Measurements from ENCODE around the gene KCNJ3. TPM values are rescaled to one million over a fixed set of nuclear protein-coding genes. Genes with fewer than 3 reads are reported as not detected.
"Not testable (repeated sequence)": the region's sequence is repeated elsewhere in the genome, so short reads cannot be mapped to it uniquely, and the experiment has no call there.

The KCNJ3 gene
- polyA plus RNA-seq, 3 donors, result 0.15 to 0.41 TPM; not detected in 1

DNA sequence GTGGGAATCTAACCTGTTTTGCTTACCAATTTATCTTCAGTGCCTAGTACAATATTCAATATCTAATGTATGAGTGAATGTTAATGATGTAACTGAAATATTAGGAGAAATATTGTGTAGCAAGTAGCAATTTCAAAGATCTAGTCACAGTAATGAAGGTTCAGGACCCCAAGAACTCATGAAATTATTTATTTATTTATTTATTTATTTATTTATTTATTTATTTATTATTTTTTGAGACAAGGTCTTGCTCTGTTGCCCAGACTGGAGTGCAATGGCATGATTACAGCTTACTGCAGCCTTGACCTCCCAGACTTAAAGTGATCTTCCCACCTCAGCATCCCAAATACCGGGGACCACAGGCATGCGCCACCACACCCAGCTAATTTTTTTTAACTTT lies 126.9 kb downstream of the KCNJ3 start:
- H3K27ac ChIP-seq (ENCODE audit: low read depth, low read length), result no peak overlapping the region
- 69 to 96% (median 91%) methylated on average over 2 of the region's 2 CpGs for WGBS, 3 donors

DNA sequence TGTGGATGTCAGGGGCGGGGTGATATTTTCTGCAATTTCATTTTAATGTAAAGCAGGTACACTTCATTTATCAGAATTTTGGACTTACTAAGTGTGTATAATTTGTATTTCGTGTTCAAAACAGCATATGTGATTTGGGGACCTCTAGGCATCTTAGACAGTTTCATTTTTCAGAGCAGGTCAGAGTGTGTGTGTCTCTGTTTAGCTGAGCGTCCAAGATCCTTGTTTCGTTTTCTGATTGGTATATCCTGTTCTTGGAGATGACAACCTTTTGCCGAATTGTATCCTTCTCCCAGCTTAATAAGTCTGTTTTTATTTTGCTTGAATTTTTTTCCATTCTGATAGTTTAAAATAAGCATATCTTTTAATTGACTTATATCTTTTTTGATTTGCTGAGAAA lies 128.3 kb downstream of the KCNJ3 start:
- no peak overlapping the region for H3K27ac ChIP-seq (ENCODE audit: low read depth, low read length)
- WGBS, 3 donors, result 59 to 82% (median 66%) methylated on average over 5 of the region's 5 CpGs

DNA sequence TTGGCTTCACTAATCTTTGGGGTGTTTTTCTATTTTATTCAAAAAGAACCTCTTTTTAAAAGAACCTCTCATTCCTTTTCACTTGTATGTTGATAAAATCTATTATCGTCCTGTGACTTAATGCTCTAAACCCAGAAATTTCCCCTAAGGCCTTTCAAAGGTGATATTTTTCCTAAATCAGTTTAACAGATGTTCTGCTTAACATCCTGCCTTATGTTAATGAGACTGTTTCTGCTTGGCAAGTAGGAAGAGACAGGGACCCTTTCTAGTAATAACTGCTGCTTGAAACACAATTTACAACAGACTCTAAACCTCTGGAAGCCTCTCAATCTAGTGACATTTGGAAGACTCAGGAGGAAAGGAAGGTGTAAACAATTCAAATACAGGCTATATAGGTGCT lies 128.8 kb downstream of the KCNJ3 start:
- 48 to 80% (median 56%) methylated on average over 1 of the region's 1 CpG for WGBS, 3 donors

DNA sequence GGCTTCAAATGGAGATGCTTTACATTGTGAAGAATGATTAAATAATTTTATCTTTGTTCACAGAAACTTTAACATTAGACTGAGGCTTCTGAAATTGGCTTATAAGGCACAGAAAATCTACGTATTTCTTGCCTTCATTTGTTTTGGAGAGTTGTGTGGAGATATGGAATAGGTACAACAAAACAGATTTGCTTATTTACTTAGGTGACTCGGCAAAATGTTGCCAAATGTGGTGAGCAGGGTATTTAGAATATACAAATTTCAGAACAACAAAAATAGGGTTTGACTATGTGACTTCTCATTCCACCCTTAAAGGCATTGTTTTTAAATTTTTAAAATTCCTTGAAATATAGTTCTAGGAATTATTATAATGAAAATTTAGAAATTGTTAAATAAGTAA lies 134.2 kb downstream of the KCNJ3 start:
- 50 to 90% (median 85%) methylated on average over 2 of the region's 2 CpGs for WGBS, 3 donors

More for the DNA sequence above, 128.8 kb downstream of the KCNJ3 start:
- no peak overlapping the region for H3K27ac ChIP-seq (ENCODE audit: low read depth, low read length)

DNA sequence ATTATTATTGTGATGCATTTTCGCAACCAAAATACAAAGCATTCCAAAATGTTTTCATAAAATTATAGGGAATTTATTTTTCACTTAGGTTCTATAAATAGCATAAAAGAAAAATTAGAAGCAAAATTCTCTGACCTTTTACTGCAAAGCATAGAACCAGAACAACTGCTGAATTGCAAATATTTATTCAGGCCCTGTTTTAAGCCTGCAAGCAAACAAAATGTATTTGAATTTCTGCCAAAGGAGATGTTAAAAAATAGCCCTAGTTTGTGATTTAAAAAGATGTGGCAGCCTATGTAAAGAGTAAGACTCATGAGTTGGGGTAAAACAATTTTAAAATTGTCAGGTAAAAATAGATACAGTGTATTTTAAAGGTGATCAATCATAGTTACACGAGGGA lies 138.1 kb downstream of the KCNJ3 start:
- no peak overlapping the region for H3K27ac ChIP-seq (ENCODE audit: low read depth, low read length)
- WGBS, 3 donors, result 35 to 82% (median 82%) methylated on average over 2 of the region's 2 CpGs

More for the DNA sequence above, 134.2 kb downstream of the KCNJ3 start:
- H3K27ac ChIP-seq (ENCODE audit: low read depth, low read length), result no peak overlapping the region

DNA sequence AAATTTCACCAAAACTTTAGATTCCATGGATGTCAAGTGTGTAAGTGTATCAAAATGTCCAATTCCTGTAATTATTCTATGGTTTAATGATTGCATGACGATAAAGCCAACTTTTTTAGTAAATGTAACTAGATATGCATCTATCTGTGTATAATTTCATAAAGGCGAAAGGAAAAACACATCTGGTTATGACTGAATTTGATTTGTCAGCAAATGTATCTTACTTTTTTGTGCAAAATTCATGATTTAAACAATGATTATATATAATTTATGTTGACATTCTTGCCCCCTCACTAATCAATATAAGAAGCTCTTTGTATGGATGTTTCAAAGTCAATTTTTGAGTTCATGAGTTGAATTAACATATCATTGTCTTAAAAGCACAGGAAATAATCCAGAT lies 138.5 kb downstream of the KCNJ3 start:
- H3K27ac ChIP-seq (ENCODE audit: low read depth, low read length), result no peak overlapping the region
- WGBS, 3 donors, result 43 to 87% (median 86%) methylated on average over 2 of the region's 2 CpGs

DNA sequence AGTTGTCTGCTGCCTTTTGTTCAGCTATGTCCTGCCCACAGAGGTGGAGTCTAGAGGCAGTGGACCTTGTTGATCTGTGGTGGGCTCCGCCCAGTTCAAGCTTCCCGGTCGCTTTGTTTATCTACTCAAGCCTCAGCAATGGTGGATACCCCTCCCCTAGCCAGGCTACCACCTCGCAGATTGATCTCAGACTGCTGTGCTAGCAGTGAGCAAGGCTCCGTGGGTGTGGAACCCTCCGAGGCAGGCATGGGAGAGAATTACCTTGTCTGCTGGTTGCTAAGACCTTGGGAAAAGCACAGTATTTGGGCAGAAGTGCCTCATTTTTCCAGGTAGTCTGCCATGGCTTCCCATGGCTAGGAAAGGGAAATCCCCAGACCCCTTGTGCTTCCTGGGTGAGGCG lies 146.0 kb downstream of the KCNJ3 start:
- WGBS, 3 donors, result 85 to 94% (median 86%) methylated on average over 7 of the region's 7 CpGs
- H3K27ac ChIP-seq (ENCODE audit: low read depth, low read length), result no peak overlapping the region

DNA sequence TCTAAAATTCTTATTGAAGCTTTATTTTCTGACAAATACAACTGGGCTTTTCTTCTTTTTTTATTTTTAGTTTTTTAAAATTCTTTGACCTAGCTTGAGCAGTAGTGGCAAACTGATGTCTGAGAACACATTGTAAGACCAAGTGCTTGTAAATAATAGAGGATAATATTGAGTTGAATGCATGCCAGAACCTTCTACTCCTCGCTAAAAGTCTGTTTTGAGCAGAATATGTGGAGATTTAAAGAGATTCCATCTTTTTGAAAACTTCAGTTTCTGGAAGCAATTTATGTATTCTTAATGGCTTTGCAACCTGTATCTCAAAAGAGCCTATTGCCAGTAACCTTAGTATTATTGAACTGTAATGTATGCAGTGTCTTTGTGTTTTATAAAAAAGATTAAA lies 148.3 kb downstream of the KCNJ3 start:
- WGBS, 3 donors, result 43 to 51% (median 46%) methylated on average over 1 of the region's 1 CpG
- H3K27ac ChIP-seq (ENCODE audit: low read depth, low read length), result no peak overlapping the region

DNA sequence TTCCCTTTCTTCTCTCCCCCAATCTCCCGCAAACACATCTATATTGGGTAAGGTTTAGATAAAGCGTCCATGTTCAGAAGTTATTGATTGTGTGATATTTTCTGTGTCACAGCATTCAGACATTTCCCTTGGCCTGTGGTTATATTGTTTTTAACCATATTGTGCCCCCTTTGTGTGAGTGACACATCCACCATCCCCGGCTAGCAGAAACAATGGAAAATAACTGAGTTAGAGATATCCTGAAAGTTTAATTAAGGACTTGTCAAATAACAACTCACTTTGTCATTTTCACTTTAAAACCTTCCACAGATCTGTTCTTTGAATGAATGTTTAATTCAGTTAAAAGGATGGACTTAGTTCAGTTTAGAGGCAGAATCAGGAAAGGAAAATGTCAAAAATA lies 151.0 kb downstream of the KCNJ3 start:
- H3K27ac ChIP-seq (ENCODE audit: low read depth, low read length), result no peak overlapping the region
- 57 to 92% (median 83%) methylated on average over 3 of the region's 3 CpGs for WGBS, 3 donors

DNA sequence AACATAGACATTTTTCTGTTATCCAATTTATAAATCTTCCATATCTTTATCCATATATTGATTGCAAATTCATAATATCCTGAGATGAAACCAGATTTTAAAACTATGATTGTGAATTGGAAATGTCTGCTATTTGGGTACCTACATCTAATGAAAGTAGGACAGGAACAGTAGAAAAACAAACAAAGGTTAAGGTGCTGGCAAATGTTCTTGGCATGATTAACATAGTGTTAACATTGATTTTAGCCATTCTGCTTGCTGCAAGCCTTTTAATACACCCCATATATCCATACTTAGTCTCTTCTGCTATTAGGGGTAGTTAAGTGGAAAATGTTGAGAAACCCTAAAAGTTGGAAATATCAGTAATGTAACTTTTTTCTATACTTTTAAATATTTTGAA lies 152.0 kb downstream of the KCNJ3 start:
- H3K27ac ChIP-seq (ENCODE audit: low read depth, low read length), result no peak overlapping the region

DNA sequence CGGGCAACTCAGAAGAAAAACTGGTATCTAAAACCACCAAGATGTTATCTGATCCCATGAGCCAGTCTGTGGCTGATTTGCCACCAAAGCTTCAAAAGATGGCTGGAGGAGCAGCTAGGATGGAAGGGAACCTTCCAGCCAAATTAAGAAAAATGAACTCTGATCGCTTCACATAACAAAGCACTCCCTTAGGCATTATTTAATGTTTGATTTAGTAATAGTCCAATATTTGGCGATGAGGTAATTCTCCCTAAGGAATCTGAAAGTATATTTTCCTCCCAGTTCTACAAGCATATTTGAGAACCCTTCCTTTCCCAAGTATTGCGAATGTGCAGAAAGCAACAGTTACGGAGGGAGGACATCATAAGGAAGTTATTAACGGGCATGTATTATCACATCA lies 156.6 kb downstream of the KCNJ3 start:
- no peak overlapping the region for H3K27ac ChIP-seq (ENCODE audit: low read depth, low read length)
- WGBS, 3 donors, result 73 to 92% (median 77%) methylated on average over 6 of the region's 6 CpGs

DNA sequence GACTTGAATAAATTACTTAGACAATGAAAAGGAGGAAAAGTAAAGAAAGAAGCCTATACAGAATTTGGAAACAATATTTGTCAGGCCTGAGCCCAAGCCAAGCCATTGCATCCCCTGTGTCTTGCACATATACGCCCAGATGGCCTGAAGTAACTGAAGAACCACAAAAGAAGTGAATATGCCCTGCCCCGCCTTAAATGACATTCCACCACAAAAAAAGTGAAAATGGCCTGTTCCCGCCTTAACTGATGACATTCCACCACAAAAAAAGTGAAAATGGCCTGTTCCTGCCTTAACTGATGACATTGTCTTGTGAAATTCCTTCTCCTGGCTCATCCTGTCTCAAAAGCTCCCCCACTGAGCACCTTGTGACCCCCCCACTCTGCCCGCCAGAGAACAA lies 168.7 kb downstream of the KCNJ3 start:
- H3K27ac ChIP-seq (ENCODE audit: low read depth, low read length), result not testable (repeated sequence)
- WGBS, 3 donors, result 83 to 87% (median 85%) methylated on average over 4 of the region's 4 CpGs

DNA sequence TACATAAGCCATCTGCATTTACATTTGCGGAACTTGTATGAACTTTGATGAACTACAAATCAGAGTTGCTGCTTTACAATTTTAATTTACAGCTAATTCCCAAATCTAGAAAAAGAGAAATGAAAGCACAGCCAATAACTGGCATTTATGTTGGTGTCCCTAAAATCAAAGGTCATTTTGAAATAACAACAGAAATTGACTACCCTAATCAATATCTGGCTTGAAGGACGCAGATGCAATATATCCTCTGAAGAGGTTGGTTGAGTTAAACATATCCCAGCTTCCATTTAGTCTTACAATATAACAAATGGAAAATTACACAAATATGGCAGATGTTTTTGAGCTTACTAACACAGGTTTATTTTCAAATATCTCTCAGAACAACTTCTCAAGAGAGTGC lies 177.5 kb downstream of the KCNJ3 start:
- WGBS, 3 donors, result 74 to 96% (median 88%) methylated on average over 2 of the region's 2 CpGs

DNA sequence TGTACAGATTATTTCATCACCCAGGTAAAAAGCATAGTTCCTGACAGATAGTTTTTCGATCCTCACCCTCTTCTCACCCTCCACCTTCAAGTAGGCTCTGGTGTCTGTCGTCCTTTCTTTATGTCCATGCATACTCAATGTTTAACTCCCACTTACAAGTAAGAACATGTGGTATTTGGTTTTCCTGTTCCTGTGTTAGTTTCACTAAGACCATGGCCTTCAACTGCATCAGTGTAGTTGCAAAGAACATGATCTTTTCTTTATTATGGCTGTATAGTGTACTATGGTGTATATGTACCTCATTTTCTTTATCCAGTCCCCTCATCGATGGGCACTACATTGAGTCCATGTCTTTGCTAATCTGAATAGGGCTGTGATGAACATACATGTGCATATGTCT lies 184.2 kb downstream of the KCNJ3 start:
- H3K27ac ChIP-seq (ENCODE audit: low read depth, low read length), result no peak overlapping the region
- WGBS, 3 donors, result 82 to 93% (median 83%) methylated on average over 3 of the region's 3 CpGs

More for the DNA sequence above, 177.5 kb downstream of the KCNJ3 start:
- H3K27ac ChIP-seq (ENCODE audit: low read depth, low read length), result no peak overlapping the region

DNA sequence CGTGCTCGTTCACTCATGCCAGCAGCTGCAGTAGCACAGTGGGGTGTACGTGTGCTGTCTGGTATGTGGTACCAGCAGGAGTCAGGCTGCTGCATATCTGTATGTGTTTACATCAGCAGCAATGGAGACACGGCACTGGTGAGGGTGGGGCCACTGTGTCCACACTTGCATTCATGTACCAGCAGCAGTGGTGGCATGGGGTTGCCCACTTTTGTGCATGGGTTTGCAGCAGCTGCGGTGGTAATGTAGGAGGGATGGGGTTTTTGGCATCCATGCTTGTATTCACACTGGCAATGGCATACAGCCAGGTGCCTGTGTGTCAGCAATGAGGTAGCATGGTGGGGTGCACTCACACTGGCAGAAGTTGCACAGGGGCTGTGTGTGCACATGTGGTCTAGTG lies 187.8 kb downstream of the KCNJ3 start:
- no peak overlapping the region for H3K27ac ChIP-seq (ENCODE audit: low read depth, low read length)
- 87 to 94% (median 94%) methylated on average over 5 of the region's 5 CpGs for WGBS, 3 donors

DNA sequence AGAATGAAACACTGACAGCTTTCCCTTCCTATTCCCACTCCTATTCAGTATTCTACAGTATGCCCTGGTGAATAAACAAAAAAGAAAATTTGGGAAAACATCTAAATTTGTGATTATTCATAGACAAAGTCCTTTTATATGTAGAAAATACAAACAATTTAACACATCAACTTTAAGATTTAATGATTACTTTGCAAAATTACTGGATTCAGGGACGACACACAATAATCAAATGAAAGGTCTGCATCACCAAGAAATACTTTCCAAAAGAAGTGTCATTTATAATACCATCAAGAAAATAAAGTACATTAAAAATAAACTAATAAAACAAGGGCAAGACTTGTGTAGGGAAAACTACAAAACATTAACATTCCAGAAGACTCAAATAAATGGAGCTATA lies 199.8 kb downstream of the KCNJ3 start:
- 74 to 91% (median 84%) methylated on average over 1 of the region's 1 CpG for WGBS, 3 donors
- no peak overlapping the region for H3K27ac ChIP-seq (ENCODE audit: low read depth, low read length)

DNA sequence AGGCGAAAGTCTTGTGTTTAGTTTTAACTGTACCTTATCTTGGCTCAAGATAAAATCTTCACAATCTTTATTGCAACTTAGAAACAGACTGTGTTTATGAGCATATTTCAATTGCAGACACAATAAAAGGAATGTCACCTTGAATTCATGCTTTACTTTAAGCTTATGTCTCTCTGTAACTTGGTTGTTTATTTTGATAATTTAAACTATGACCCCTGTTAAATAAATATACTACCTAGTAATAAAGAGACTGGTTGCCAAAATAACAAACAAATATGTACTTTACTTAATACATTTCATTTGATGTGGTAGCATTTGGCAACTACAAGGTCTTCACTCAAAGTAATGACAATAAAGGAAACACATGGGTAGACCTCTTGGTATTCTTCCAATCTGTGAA lies 202.6 kb downstream of the KCNJ3 start:
- no peak overlapping the region for H3K27ac ChIP-seq (ENCODE audit: low read depth, low read length)
- WGBS, 3 donors, result 37 to 77% (median 70%) methylated on average over 1 of the region's 1 CpG

Data from adipose tissue (tissue), 3 donors.